Measurements from ENCODE around the gene UBE2E1.
"Not testable (repeated sequence)": the region's sequence is repeated elsewhere in the genome, so short reads cannot be mapped to it uniquely, and the experiment has no call there.

Gene UBE2E1

DNA sequence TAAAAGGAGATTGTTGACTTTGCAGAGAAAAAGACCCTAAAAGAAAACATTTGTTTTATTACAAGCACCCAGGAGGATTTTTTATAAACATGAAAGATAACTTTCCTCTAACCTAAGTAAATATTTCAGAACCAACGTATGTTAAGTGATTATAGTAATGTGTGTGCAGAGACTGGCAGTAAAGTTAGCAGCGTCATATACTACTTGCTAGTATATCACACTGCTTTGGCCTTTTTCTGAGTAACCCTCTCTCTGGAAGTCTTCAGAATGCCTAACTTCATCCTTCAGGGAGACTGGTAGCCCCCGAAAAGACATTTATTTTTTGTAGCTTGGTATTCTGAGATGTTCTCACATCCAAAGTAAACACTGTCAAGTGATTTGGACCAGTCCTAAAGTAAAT is 17.9 kb downstream of the UBE2E1 start:
- DNase-seq = no peak

DNA sequence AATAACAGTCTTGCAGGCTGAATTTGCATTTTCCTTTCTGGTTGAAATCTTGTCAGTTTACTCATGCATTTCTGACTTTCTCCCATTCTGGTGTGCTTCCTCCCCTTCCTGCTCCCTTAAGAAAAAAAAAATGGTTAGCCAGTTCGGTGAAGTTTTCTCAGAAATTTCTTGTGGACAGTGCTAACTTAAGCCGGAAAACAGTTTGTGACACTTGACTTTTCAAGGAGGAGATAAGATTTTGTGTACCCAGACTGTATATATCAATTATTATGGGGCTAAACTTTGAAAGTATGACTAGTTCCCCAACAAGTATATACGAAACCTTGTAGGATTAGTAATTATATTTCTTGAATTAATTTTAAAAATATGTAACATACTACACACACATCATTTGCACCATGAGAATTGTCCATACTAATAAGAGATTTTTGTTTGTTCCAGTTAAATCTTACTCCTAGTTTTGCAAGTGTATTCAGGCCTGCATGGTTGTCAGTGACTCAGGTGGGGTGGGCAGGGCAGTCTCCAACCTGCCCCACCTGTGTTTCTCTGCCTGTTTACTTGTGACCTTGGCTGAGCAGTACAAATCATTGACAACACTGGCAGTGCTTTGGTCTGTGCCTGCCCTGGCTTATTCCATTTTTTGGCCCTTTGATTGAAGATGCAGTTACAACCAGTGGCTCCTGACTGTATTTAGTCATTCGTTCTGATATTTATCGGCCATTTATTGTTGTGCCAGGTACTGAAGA is 19.1 kb downstream of the UBE2E1 start:
- no peak for DNase-seq

GRCh38 chr3:23825802-23826201 is 20.0 kb downstream of the UBE2E1 start:
- DNase-seq = no peak

- no peak for DNase-seq
These were observed 20.8 kb downstream of the UBE2E1 start for GRCh38 chr3:23826382-23827064.

DNA sequence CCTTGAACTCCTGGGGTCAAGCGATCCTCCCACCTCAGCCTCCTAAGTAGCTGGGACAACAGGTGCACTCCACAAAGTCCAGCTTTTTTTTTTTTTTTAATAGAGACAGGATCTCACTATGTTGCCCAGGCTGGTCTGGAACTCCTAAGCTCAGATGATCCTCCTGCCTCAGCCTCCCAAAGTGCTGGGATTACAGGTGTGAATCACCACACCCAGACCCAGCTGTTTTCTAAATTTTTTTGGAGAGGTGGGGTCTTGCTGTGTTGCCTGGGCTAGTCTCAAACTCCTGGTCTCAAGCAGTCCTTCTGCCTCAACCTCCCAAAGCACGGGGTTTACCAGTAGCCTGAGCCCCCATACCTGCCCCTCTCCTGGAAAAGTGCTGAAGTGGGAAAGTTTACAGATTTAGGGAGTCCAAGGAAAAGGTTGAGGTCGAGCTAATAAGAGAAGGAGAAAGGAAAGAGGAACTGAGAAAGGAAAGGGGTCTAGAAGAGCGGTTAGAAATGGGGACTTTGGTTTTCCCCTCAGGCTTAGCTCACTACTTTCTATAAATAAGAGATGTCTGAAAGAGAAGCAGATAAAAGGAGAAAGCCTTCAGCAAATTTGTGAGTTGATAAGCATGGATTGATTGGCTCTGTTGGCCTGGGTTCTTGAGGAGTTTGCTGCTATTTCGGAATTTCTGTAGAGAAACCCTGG is 23.6 kb downstream of the UBE2E1 start:
- no peak for DNase-seq

GRCh38 chr3:23830869-23831484 is 25.2 kb downstream of the UBE2E1 start:
- no peak for DNase-seq

- DNase-seq = no peak
These were observed 26.0 kb downstream of the UBE2E1 start for GRCh38 chr3:23831517-23832394.

DNA sequence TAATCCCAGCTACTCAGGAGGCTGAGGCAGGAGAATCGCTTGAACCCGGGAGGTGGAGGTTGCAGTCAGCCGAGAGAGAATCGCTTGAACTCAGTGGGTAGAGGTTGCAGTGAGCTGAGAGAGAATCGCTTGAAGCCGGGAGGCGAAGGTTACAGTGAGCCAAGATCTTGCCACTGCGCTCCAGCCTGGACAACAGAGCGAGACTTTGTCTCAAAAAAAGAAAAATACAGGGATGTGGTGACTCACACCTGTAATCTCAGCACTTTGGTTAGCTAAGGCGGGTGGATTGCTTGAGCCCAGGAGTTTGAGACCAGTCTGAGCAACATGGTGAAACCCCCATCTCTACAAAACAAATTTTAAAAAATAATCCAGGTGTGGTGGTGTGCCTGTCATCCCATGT is 26.8 kb downstream of the UBE2E1 start:
- DNase-seq = no peak

- no peak for DNase-seq
These were observed 28.5 kb downstream of the UBE2E1 start for GRCh38 chr3:23834082-23834870.

GRCh38 chr3:23835087-23835486 is 29.3 kb downstream of the UBE2E1 start:
- no peak for DNase-seq

GRCh38 chr3:23835802-23836201 is 30.0 kb downstream of the UBE2E1 start:
- no peak for DNase-seq

GRCh38 chr3:23836536-23837230 is 30.9 kb downstream of the UBE2E1 start:
- DNase-seq = no peak

GRCh38 chr3:23837286-23837685 is 31.5 kb downstream of the UBE2E1 start:
- DNase-seq = no peak

- DNase-seq = no peak
These were observed 31.9 kb downstream of the UBE2E1 start for GRCh38 chr3:23837691-23838090.

- no peak for DNase-seq
These were observed 34.8 kb downstream of the UBE2E1 start for GRCh38 chr3:23840521-23840920.

DNA sequence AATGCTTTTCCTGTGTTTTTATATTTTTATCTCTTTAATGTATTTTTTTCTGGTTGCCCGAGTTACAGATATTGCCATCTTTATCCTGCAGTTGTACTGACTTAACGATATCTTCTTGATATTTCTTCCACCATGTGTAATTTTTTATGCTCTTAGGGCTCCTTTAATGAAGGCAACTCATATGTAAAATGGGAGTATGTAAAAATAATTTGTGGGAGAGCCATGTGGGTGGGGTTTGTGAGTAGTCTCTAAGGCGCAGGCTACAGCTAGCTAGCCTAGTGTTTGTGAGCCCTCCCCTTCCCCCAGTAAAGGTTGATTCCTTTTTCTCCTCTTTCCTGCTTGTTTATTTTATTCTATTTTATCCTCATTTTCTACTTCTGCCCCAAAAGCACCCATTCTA is 38.1 kb downstream of the UBE2E1 start:
- DNase-seq = no peak

- no peak for DNase-seq
These were observed 39.8 kb downstream of the UBE2E1 start for GRCh38 chr3:23845326-23846216.

GRCh38 chr3:23849462-23849861 is 43.7 kb downstream of the UBE2E1 start:
- DNase-seq = not testable (repeated sequence)

DNA sequence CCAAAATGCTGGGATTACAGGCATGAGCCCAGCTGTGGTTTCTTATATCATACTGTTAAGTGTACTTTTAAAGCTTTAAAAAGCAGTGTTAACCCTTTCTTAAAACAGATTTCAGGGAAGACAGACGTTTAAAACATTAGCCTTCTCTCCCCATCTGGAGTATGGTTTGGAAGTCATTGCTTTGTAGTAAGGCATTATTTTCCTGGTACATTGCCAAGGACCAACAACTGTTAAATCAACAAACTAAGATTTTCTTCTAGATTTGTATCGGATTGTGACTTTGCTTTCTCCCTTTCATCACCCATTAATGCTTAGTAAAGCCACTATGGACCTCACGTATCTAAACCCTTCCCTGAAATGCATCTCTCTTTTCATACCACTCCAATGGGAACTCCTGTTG is 50.5 kb downstream of the UBE2E1 start:
- no peak for DNase-seq
